HCT116 (cell line): ENCODE data around the gene SFXN5. TPM values are rescaled to one million over a fixed set of nuclear protein-coding genes. Genes with fewer than 3 reads are reported as not detected.

Experiments used
- ATAC-seq: fragments of 200-7000 bp; cut with Tn5 transposase; 2 replicates; pipeline ENCODE4 v1.9.1; 2020; ENCODE audit warnings: mild to moderate bottlenecking, moderate library complexity
- BruUV-seq: library from RNA; stranded (reverse); fragments of 400-500 nt; replicated peaks from 2 replicates; lab custom pipeline; 2021; lab: Mats Ljungman, UMichigan
- CTCF ChIA-PET: fragments of 300-600 bp; sonication (Branson Sonifier 250); formaldehyde crosslinking; loops from one replicate; lab custom pipeline; 2021; ENCODE audit warnings: antibody characterized with exemption; lab: Charles Lee
- POLR2A ChIA-PET: fragments of 300-600, 350-600 bp; sonication (Branson Sonifier 250); formaldehyde crosslinking; loops from one replicate; lab custom pipeline; 2021; ENCODE audit warnings: antibody characterized with exemption; lab: Charles Lee
- RAD21 ChIA-PET, 2 experiments: fragments of 300-600 bp; sonication (Branson Sonifier 250); formaldehyde crosslinking; loops; one replicate each; lab custom pipeline; 2023; ENCODE audit warnings: low total read pairs in 2 of 2; ENCODE audit not compliant: uncharacterized antibody in 2 of 2, unreplicated experiment in 2 of 2, low non-redundant PET in 1 of 2; lab: Charles Lee
- DNase-seq: peaks from one replicate; pipeline ENCODE4 v3.0.0-alpha.2; 2010; ENCODE audit warnings: low read depth, low spot score
- H2AFZ ChIP-seq: fragments of 200-600 bp; shearing (Covaris generic), sonication (generic); 2 replicates; pipeline ENCODE4 v1.6.1; 2017; ENCODE audit warnings: low read depth, mixed run types, mixed read lengths, antibody characterized with exemption, low read length; ENCODE audit not compliant: poor library complexity, severe bottlenecking
- H3K27ac ChIP-seq: 2 replicates; pipeline ENCODE4 v1.5.1; 2012; ENCODE audit warnings: low read depth, low read length
- H3K27me3 ChIP-seq: fragments of 200-600 bp; sonication (generic); 2 replicates; pipeline ENCODE4 v1.6.1; 2016; ENCODE audit warnings: mixed run types, low read length, mixed read lengths; ENCODE audit not compliant: insufficient read depth
- H3K36me3 ChIP-seq, 2 experiments: fragments of 200-500 bp in 1 of 2; fragments of 200-600 bp in 1 of 2; sonication (Bioruptor generic) in 1 of 2; sonication (generic) in 1 of 2; 2 replicates each; pipeline versions ENCODE4 v1.5.1 to v1.6.1; 2014 to 2016; ENCODE audit warnings: low read length in 2 of 2, inconsistent platforms in 1 of 2, mixed read lengths in 1 of 2, mixed run types in 1 of 2; ENCODE audit not compliant: insufficient read depth in 2 of 2, control insufficient read depth in 1 of 2
- H3K4me1 ChIP-seq, 2 experiments: fragments of 200-600 bp in 1 of 2; sonication (generic) in 1 of 2; 2 replicates each; pipeline versions ENCODE4 v1.5.1 to v1.6.1; 2012 to 2017; ENCODE audit warnings: low read length in 2 of 2, inconsistent platforms in 1 of 2, mild to moderate bottlenecking in 1 of 2, mixed read lengths in 1 of 2, mixed run types in 1 of 2, moderate library complexity in 1 of 2; ENCODE audit not compliant: insufficient read depth in 2 of 2, control insufficient read depth in 1 of 2
- H3K4me2 ChIP-seq: fragments of 200-600 bp; sonication (generic); 2 replicates; pipeline ENCODE4 v1.6.1; 2017; ENCODE audit warnings: mixed run types, low read length, mixed read lengths
- H3K4me3 ChIP-seq, 2 experiments: fragments of 200-600 bp in 1 of 2; sonication (generic) in 1 of 2; replicated peaks in 1 of 2; 2 replicates each; pipeline ENCODE4 v1.5.1; 2011 to 2016; ENCODE audit warnings: low read length in 2 of 2, control low read depth in 1 of 2, low read depth in 1 of 2, mild to moderate bottlenecking in 1 of 2, mixed read lengths in 1 of 2, mixed run types in 1 of 2
- H3K79me2 ChIP-seq: fragments of 200-600 bp; sonication (generic); 2 replicates; pipeline ENCODE4 v1.6.1; 2017; ENCODE audit warnings: mild to moderate bottlenecking, mixed run types, low read length, moderate library complexity, mixed read lengths; ENCODE audit not compliant: insufficient read depth
- H3K9ac ChIP-seq: fragments of 200-600 bp; sonication (generic); 2 replicates; pipeline ENCODE4 v1.6.1; 2016; ENCODE audit warnings: low read length, mixed read lengths
- H3K9me2 ChIP-seq: fragments of 200-600 bp; sonication (generic), shearing (Covaris generic); 2 replicates; pipeline ENCODE4 v1.6.1; 2017; ENCODE audit warnings: mixed run types, mild to moderate bottlenecking, moderate library complexity; ENCODE audit not compliant: insufficient read depth
- H3K9me3 ChIP-seq, 2 experiments: fragments of 200-500 bp in 1 of 2; fragments of 200-600 bp in 1 of 2; sonication (Bioruptor generic) in 1 of 2; sonication (generic) in 1 of 2; 2 replicates each; pipeline ENCODE4 v1.6.1; 2014 to 2017; ENCODE audit warnings: low read length in 2 of 2, mixed read lengths in 2 of 2, inconsistent platforms in 1 of 2, low read depth in 1 of 2, mild to moderate bottlenecking in 1 of 2, mixed run types in 1 of 2, moderate library complexity in 1 of 2; ENCODE audit not compliant: control insufficient read depth in 1 of 2, insufficient read depth in 1 of 2
- H4K20me1 ChIP-seq: fragments of 200-600 bp; sonication (generic), shearing (Covaris generic); 2 replicates; pipeline ENCODE4 v1.6.1; 2017; ENCODE audit warnings: mixed run types, mild to moderate bottlenecking, moderate library complexity; ENCODE audit not compliant: insufficient read depth
- EGR1 ChIP-seq: IDR thresholded peaks from 2 replicates; pipeline ENCODE4 v1.6.1; 2012; ENCODE audit warnings: low read depth
- EZH2 ChIP-seq: fragments of 200-600 bp; sonication (generic); IDR thresholded peaks from 2 replicates; pipeline ENCODE4 v1.6.1; 2017; ENCODE audit warnings: antibody characterized with exemption, mixed run types
- FOSL1 ChIP-seq: IDR thresholded peaks from 2 replicates; pipeline ENCODE4 v1.6.1; 2012; ENCODE audit warnings: low read depth
- JUND ChIP-seq: IDR thresholded peaks from 2 replicates; pipeline ENCODE4 v1.6.1; 2012
- MAX ChIP-seq: IDR thresholded peaks from 2 replicates; pipeline ENCODE4 v1.6.1; 2012
- SRF ChIP-seq: IDR thresholded peaks from 2 replicates; pipeline ENCODE4 v1.6.1; 2012; ENCODE audit warnings: low read depth
- TCF7L2 ChIP-seq: IDR thresholded peaks from 2 replicates; pipeline ENCODE4 v1.7.0; 2011; ENCODE audit warnings: borderline replicate concordance, inconsistent platforms; ENCODE audit not compliant: insufficient read depth, insufficient read length; ENCODE audit errors: extremely low read depth
- YY1 ChIP-seq: IDR thresholded peaks from 2 replicates; pipeline ENCODE4 v1.6.1; 2011; ENCODE audit warnings: low read length, low read depth, moderate library complexity, mild to moderate bottlenecking; ENCODE audit not compliant: insufficient replicate concordance; ENCODE audit errors: extremely low read depth
- ZBTB33 ChIP-seq: IDR thresholded peaks from 2 replicates; pipeline ENCODE4 v1.6.1; 2011; ENCODE audit warnings: mild to moderate bottlenecking, low read length, moderate library complexity; ENCODE audit not compliant: insufficient replicate concordance; ENCODE audit errors: extremely low read depth
- ZNF274 ChIP-seq: fragments of 200-500 bp; sonication (Bioruptor generic); IDR thresholded peaks from 2 replicates; pipeline ENCODE4 v1.6.1; 2014; ENCODE audit warnings: mild to moderate bottlenecking, low read depth, low read length, inconsistent platforms
- intact Hi-C: fragments of 100-400 bp; cut with micrococcal nuclease; formaldehyde crosslinking; loops from 2 replicates; pipeline ENCODE4 v1.10.0; 2022
- total RNA-seq: library from RNA; stranded (reverse); gene quantifications from one replicate; pipeline ENCODE4 v1.2.1, GENCODE V29; 2021; ENCODE audit not compliant: unreplicated experiment
- TF ChIP-seq, protein P1 (sequence below), 3 experiments: fragments of 200-600 bp in 1 of 3; sonication (generic) in 1 of 3; IDR thresholded peaks in 2 of 3; conservative IDR thresholded peaks in 1 of 3; 2 replicates each; pipeline ENCODE4 v1.5.1; 2012 to 2017; ENCODE audit warnings: low read depth in 2 of 3, low read length in 2 of 3, antibody characterized with exemption in 1 of 3, borderline replicate concordance in 1 of 3, control low read depth in 1 of 3, mild to moderate bottlenecking in 1 of 3, mixed read lengths in 1 of 3, mixed run types in 1 of 3, moderate library complexity in 1 of 3; ENCODE audit not compliant: insufficient read depth in 1 of 3

SFXN5 gene
- total RNA-seq, 1 experiment from 2014 or later, result 10.0 TPM

DNA sequence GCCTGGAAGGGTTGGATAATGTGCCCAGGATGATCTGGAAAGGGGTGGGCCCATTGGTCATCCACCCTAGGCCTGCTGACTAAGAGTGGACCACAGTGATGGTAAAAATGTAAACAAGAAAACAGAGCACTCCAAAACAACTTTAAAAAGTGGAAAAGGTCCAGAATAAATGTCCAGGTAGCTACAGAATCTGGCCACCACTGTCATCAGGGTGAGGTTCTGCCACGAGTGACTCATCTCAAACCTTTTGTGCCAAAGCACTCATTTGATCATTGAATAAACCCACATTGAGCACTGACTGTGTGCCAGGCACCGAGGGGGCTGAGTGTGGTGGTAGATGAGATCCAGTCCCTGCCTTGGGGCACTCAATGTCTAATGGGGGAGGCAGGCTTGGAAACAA, 89.3 kb downstream of the SFXN5 start:
- intact Hi-C loops, result no loop called here
- ChIA-PET POLR2A (no interaction called here), CTCF (interaction anchor here (1.2 kb wide), 1 partner anchor 10 kb away, joined by 4 read pairs; no protein-coding TSS in a partner anchor), RAD21 (no interaction called here)
- Histone ChIP-seq H3K9me2 (no peaks in the 10 kb centered on the region), H3K4me1 (peaks cover 31% of the 10 kb centered on the region in 2 experiments), H3K27me3 (no peaks in the 10 kb centered on the region), H3K9ac (no peak overlapping the region), H3K36me3 (no peaks in the 10 kb centered on the region), H3K4me3 (no peak overlapping the region), H3K79me2 (no peaks in the 10 kb centered on the region), H4K20me1 (no peaks in the 10 kb centered on the region), H3K4me2 (peak overlapping the region; percentile 62), H2AFZ (no peak overlapping the region), H3K9me3 (no peaks in the 10 kb centered on the region), H3K27ac (no peak overlapping the region)
- BruUV-seq, result no TSS peak
- ATAC-seq (peak; percentile 20; the same call in 1 of the 2 replicates), DNase-seq (no peak)
- TF ChIP-seq YY1 (no peak), TCF7L2 (no peak), MAX (no peak), EZH2 (no peak), ZBTB33 (no peak), JUND (no peak), FOSL1 (no peak), SRF (no peak), ZNF274 (no peak), EGR1 (no peak)
- TF ChIP-seq, protein P1, sequence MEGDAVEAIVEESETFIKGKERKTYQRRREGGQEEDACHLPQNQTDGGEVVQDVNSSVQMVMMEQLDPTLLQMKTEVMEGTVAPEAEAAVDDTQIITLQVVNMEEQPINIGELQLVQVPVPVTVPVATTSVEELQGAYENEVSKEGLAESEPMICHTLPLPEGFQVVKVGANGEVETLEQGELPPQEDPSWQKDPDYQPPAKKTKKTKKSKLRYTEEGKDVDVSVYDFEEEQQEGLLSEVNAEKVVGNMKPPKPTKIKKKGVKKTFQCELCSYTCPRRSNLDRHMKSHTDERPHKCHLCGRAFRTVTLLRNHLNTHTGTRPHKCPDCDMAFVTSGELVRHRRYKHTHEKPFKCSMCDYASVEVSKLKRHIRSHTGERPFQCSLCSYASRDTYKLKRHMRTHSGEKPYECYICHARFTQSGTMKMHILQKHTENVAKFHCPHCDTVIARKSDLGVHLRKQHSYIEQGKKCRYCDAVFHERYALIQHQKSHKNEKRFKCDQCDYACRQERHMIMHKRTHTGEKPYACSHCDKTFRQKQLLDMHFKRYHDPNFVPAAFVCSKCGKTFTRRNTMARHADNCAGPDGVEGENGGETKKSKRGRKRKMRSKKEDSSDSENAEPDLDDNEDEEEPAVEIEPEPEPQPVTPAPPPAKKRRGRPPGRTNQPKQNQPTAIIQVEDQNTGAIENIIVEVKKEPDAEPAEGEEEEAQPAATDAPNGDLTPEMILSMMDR (IDR thresholded peaks at IDR 0.05 in 2 of 3, conservative IDR thresholded peaks at IDR 0.05 in 1 of 3; ENCODE audit: borderline replicate concordance in 1 of 3, insufficient read depth in 1 of 3, low read depth in 2 of 3, low read length in 2 of 3), result no peak
